ENCODE data around the gene CABLES2. TPM values are rescaled to one million over a fixed set of nuclear protein-coding genes. Genes with fewer than 3 reads are reported as not detected.

The CABLES2 gene
- total RNA-seq, 2 experiments from 2014 or later = 4.9 to 5.3 TPM

GRCh38 chr20:62352402-62353288 lies 54.4 kb downstream of the CABLES2 start:
- Mint-ChIP-seq H3K4me3 (no peak overlapping the region), H3K36me3 (peaks cover 2% of the 10 kb centered on the region), H3K4me1 (no peaks in the 10 kb centered on the region), H3K9me3 (peaks cover 5% of the 10 kb centered on the region), H3K27ac (no peak overlapping the region), H3K27me3 (peaks cover 3% of the 10 kb centered on the region)
- DNase-seq = no peak

GRCh38 chr20:62351469-62352401 lies 55.4 kb downstream of the CABLES2 start:
- Mint-ChIP-seq H3K4me3 (no peak overlapping the region), H3K4me1 (no peaks in the 10 kb centered on the region), H3K27me3 (peaks cover 2% of the 10 kb centered on the region), H3K27ac (no peak overlapping the region), H3K9me3 (peaks cover 5% of the 10 kb centered on the region), H3K36me3 (peaks cover 2% of the 10 kb centered on the region)
- no peak for DNase-seq

- Mint-ChIP-seq H3K9me3 (peaks cover 5% of the 10 kb centered on the region), H3K4me3 (no peak overlapping the region), H3K4me1 (no peaks in the 10 kb centered on the region), H3K27me3 (no peaks in the 10 kb centered on the region), H3K36me3 (peaks cover 2% of the 10 kb centered on the region), H3K27ac (no peak overlapping the region)
- no peak for DNase-seq
These were observed 56.3 kb downstream of the CABLES2 start for GRCh38 chr20:62350629-62351422.

- H3K4me1 Mint-ChIP-seq = no peaks in the 10 kb centered on the region
- no peak overlapping the region for H3K4me3 Mint-ChIP-seq
- H3K27ac Mint-ChIP-seq = no peak overlapping the region
- DNase-seq = no peak
- H3K27me3 Mint-ChIP-seq = no peaks in the 10 kb centered on the region
- peaks cover 5% of the 10 kb centered on the region for H3K9me3 Mint-ChIP-seq
- H3K36me3 Mint-ChIP-seq = peaks cover 2% of the 10 kb centered on the region
These were observed 56.9 kb downstream of the CABLES2 start for GRCh38 chr20:62350098-62350628.

- DNase-seq = no peak
- H3K9me3 Mint-ChIP-seq = peaks cover 5% of the 10 kb centered on the region
- H3K27ac Mint-ChIP-seq = no peak overlapping the region
- no peak overlapping the region for H3K4me3 Mint-ChIP-seq
- H3K27me3 Mint-ChIP-seq = no peaks in the 10 kb centered on the region
- peaks cover 2% of the 10 kb centered on the region for H3K36me3 Mint-ChIP-seq
- no peaks in the 10 kb centered on the region for H3K4me1 Mint-ChIP-seq
These were observed 57.5 kb downstream of the CABLES2 start for GRCh38 chr20:62349556-62350097.

- Mint-ChIP-seq H3K27ac (no peak overlapping the region), H3K9me3 (peaks cover 5% of the 10 kb centered on the region), H3K27me3 (no peaks in the 10 kb centered on the region), H3K36me3 (peaks cover 2% of the 10 kb centered on the region), H3K4me3 (no peak overlapping the region), H3K4me1 (no peaks in the 10 kb centered on the region)
- no peak for DNase-seq
These were observed 58.5 kb downstream of the CABLES2 start for GRCh38 chr20:62348604-62349003.

- DNase-seq = no peak
- no peaks in the 10 kb centered on the region for H3K27me3 Mint-ChIP-seq
- no peaks in the 10 kb centered on the region for H3K4me1 Mint-ChIP-seq
- no peak overlapping the region for H3K4me3 Mint-ChIP-seq
- peaks cover 2% of the 10 kb centered on the region for H3K36me3 Mint-ChIP-seq
- no peak overlapping the region for H3K27ac Mint-ChIP-seq
- peaks cover 5% of the 10 kb centered on the region for H3K9me3 Mint-ChIP-seq
These were observed 59.6 kb downstream of the CABLES2 start for GRCh38 chr20:62347445-62347844.

- DNase-seq = no peak
- no peak overlapping the region for H3K27ac Mint-ChIP-seq
- no peaks in the 10 kb centered on the region for H3K27me3 Mint-ChIP-seq
These were observed 60.0 kb downstream of the CABLES2 start for GRCh38 chr20:62347151-62347404.

GRCh38 chr20:62346398-62347150 lies 60.5 kb downstream of the CABLES2 start:
- Mint-ChIP-seq H3K27ac (no peak overlapping the region), H3K4me3 (no peak overlapping the region)
- DNase-seq = no peak

More at GRCh38 chr20:62347151-62347404, 60.0 kb downstream of the CABLES2 start:
- no peaks in the 10 kb centered on the region for H3K4me1 Mint-ChIP-seq
- peaks cover 5% of the 10 kb centered on the region for H3K9me3 Mint-ChIP-seq
- no peak overlapping the region for H3K4me3 Mint-ChIP-seq
- peaks cover 2% of the 10 kb centered on the region for H3K36me3 Mint-ChIP-seq

GRCh38 chr20:62345681-62346370 lies 61.3 kb downstream of the CABLES2 start:
- no peak for DNase-seq
- no peak overlapping the region for H3K27ac Mint-ChIP-seq
- no peaks in the 10 kb centered on the region for H3K27me3 Mint-ChIP-seq
- no peak overlapping the region for H3K4me3 Mint-ChIP-seq
- H3K9me3 Mint-ChIP-seq = peaks cover 5% of the 10 kb centered on the region
- peaks cover 2% of the 10 kb centered on the region for H3K36me3 Mint-ChIP-seq
- H3K4me1 Mint-ChIP-seq = no peaks in the 10 kb centered on the region

More at GRCh38 chr20:62346398-62347150, 60.5 kb downstream of the CABLES2 start:
- H3K27me3 Mint-ChIP-seq = no peaks in the 10 kb centered on the region
- peaks cover 5% of the 10 kb centered on the region for H3K9me3 Mint-ChIP-seq
- H3K4me1 Mint-ChIP-seq = no peaks in the 10 kb centered on the region
- H3K36me3 Mint-ChIP-seq = peaks cover 2% of the 10 kb centered on the region

- no peak overlapping the region for H3K4me3 Mint-ChIP-seq
- peaks cover 2% of the 10 kb centered on the region for H3K36me3 Mint-ChIP-seq
- H3K27ac Mint-ChIP-seq = no peak overlapping the region
- peaks cover 2% of the 10 kb centered on the region for H3K27me3 Mint-ChIP-seq
- H3K9me3 Mint-ChIP-seq = peaks cover 5% of the 10 kb centered on the region
- no peaks in the 10 kb centered on the region for H3K4me1 Mint-ChIP-seq
- no peak for DNase-seq
These were observed 62.3 kb downstream of the CABLES2 start for GRCh38 chr20:62344782-62345181.

GRCh38 chr20:62344092-62344491 lies 63.0 kb downstream of the CABLES2 start:
- Mint-ChIP-seq H3K27me3 (peaks cover 7% of the 10 kb centered on the region), H3K4me3 (no peak overlapping the region), H3K9me3 (peaks cover 3% of the 10 kb centered on the region), H3K27ac (no peak overlapping the region), H3K36me3 (no peaks in the 10 kb centered on the region), H3K4me1 (no peaks in the 10 kb centered on the region)
- DNase-seq = no peak

- Mint-ChIP-seq H3K36me3 (no peaks in the 10 kb centered on the region), H3K4me3 (no peak overlapping the region), H3K27me3 (peaks cover 7% of the 10 kb centered on the region), H3K9me3 (no peaks in the 10 kb centered on the region), H3K27ac (no peak overlapping the region), H3K4me1 (no peaks in the 10 kb centered on the region)
- no peak for DNase-seq
These were observed 64.2 kb downstream of the CABLES2 start for GRCh38 chr20:62342910-62343309.

Data from activated naive CD8-positive, alpha-beta T cell treated with anti-CD3 and anti-CD28 coated beads for 36 hours (primary cell).